ENCODE measurements around the gene CORIN. TPM values are rescaled to one million over a fixed set of nuclear protein-coding genes. Genes with fewer than 3 reads are reported as not detected.

The CORIN gene
- total and polyA plus RNA-seq, 2 donors (not counting 3 experiments of a cell fraction or from before 2014, with no cell fraction given) = 0.07 to 0.40 TPM

DNA sequence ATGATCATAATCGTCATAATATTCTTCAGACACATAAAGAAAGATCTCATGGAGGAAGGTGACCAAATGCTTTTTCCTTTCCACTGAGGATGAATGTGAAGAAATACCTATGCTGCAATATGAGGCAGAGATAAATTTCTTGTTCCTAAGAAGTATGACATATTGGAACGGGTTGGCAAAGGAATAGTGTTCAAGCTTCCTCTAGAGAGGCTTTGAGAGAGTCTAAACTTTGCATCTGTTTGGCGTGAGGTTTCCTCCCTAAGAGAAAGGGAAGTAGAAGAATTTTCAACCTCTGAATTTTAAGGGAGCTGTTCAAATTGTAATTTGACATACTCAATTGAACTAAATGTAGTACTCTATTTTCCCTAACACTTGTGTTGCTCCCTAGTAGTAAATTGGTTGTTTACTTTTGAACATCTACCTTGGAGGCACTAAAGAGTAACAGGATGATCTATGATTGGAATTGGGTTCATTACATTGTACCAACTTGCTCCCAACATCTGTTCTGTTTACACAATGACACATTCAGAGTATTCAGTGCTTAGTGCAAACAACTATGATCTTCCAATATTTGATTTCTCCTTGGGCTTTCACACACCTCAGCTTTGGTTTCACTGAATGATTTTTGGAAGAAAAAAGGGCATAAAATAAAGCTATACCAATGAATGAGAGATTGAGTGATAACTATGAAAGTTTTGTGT is 122.0 kb downstream of the CORIN start:
- FAIRE-seq = no peak
- CTCF ChIA-PET = interaction anchor here (1.0 to 1.2 kb wide), 2 partner anchors 18 to 29 kb away, joined by 3 read pairs; no protein-coding TSS in a partner anchor
- BruUV-seq (replicated peaks) = no TSS peak

More for the DNA sequence above, 122.0 kb downstream of the CORIN start:
- Histone ChIP-seq H3K4me3 (replicated peaks in 1 of 3; ENCODE audit: insufficient read depth in 1 of 3, low read depth in 1 of 3, low read length in 3 of 3) (no peak overlapping the region), H3K36me3 (ENCODE audit: control insufficient read depth in 2 of 2, extremely low read depth in 1 of 2, insufficient read depth in 2 of 2, low read length in 2 of 2) (no peaks in the 10 kb centered on the region), H3K9ac (replicated peaks; ENCODE audit: extremely low read depth, insufficient read depth, low read length) (no peak overlapping the region), H3K27me3 (ENCODE audit: control insufficient read depth in 2 of 2, insufficient read depth in 2 of 2, low read length in 2 of 2) (peaks cover 17 to 20% of the 10 kb centered on the region in 2 experiments), H2AFZ (ENCODE audit: low read depth, low read length) (no peak overlapping the region), H3K27ac (ENCODE audit: insufficient read depth, low read depth, low read length) (no peak overlapping the region), H3K9me3 (replicated peaks; ENCODE audit: control insufficient read depth, insufficient read depth, low read length) (no peaks in the 10 kb centered on the region), H3K4me2 (ENCODE audit: insufficient read depth, low read length) (no peak overlapping the region), H4K20me1 (replicated peaks; ENCODE audit: control insufficient read depth, extremely low read depth, insufficient read depth, low read length) (no peaks in the 10 kb centered on the region), H3K9me1 (replicated peaks; ENCODE audit: control insufficient read depth, extremely low read depth, insufficient read depth, low read length) (no peaks in the 10 kb centered on the region), H3K4me1 (ENCODE audit: control insufficient read depth, extremely low read depth, insufficient read depth, low read length) (no peaks in the 10 kb centered on the region), H3K79me2 (ENCODE audit: control insufficient read depth, insufficient read depth, low read length) (no peaks in the 10 kb centered on the region)
- POLR2A ChIA-PET = no interaction called here
- dilution Hi-C loops (cut with MboI; ENCODE audit: extremely low pct_ligation_motif_present, low sequenced_read_pairs) = no loop called here
- TF ChIP-seq GATA2 (IDR thresholded peaks at IDR 0.05; ENCODE audit: insufficient read depth, insufficient read length, low read depth, low read length) (no peak), JUN (IDR thresholded peaks at IDR 0.05; ENCODE audit: borderline replicate concordance, insufficient read depth, insufficient read length, low read depth) (no peak), MYC (IDR thresholded peaks at IDR 0.05; ENCODE audit: low read depth, low read length) (no peak), FOS (IDR thresholded peaks at IDR 0.05; ENCODE audit: borderline replicate concordance, insufficient read depth, low read length) (no peak), POLR2AphosphoS5 (IDR thresholded peaks at IDR 0.05; ENCODE audit: insufficient read depth, low read depth, low read length) (no peak), POLR2A (IDR thresholded peaks at IDR 0.05; ENCODE audit: low read depth, low read length) (no peak), EZH2 (IDR thresholded peaks at IDR 0.05; ENCODE audit: borderline replicate concordance, low read depth, low read length, severe bottlenecking) (no peak)
- TF ChIP-seq, protein P1, sequence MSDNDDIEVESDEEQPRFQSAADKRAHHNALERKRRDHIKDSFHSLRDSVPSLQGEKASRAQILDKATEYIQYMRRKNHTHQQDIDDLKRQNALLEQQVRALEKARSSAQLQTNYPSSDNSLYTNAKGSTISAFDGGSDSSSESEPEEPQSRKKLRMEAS (IDR thresholded peaks at IDR 0.05; ENCODE audit: insufficient read depth, insufficient read length) = no peak
- TF ChIP-seq, protein P2, sequence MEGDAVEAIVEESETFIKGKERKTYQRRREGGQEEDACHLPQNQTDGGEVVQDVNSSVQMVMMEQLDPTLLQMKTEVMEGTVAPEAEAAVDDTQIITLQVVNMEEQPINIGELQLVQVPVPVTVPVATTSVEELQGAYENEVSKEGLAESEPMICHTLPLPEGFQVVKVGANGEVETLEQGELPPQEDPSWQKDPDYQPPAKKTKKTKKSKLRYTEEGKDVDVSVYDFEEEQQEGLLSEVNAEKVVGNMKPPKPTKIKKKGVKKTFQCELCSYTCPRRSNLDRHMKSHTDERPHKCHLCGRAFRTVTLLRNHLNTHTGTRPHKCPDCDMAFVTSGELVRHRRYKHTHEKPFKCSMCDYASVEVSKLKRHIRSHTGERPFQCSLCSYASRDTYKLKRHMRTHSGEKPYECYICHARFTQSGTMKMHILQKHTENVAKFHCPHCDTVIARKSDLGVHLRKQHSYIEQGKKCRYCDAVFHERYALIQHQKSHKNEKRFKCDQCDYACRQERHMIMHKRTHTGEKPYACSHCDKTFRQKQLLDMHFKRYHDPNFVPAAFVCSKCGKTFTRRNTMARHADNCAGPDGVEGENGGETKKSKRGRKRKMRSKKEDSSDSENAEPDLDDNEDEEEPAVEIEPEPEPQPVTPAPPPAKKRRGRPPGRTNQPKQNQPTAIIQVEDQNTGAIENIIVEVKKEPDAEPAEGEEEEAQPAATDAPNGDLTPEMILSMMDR (IDR thresholded peaks at IDR 0.05; ENCODE audit: extremely low read depth in 1 of 2, insufficient read depth in 1 of 2, low read depth in 1 of 2, low read length in 2 of 2) = no peak
- intact Hi-C loops (cut with micrococcal nuclease) = loop anchor here (5.0 kb wide), 1 partner anchor 101 kb away; no protein-coding TSS in a partner anchor
- no peak for DNase-seq (ENCODE audit: low read depth, low spot score)
